SK-N-SH treated with all-trans-retinoic acid at 6 μM for 48 hours (cell line): ENCODE results near the gene TEX44.
"Not testable (repeated sequence)": the region's sequence is repeated elsewhere in the genome, so short reads cannot be mapped to it uniquely, and the experiment has no call there.

Experiments used
- ATAC-seq: fragments of 200-7000 bp; cut with Tn5 transposase; 3 replicates; pipeline ENCODE4 v1.9.1; 2020; ENCODE audit warnings: mild to moderate bottlenecking, moderate library complexity
- ARNTL ChIP-seq: fragments of 450-650 bp; formaldehyde crosslinking; IDR thresholded peaks from 2 replicates; pipeline ENCODE4 v1.5.0; 2020; ENCODE audit warnings: low read depth, mild to moderate bottlenecking, moderate library complexity, borderline replicate concordance
- CSDC2 ChIP-seq: fragments of 250-450 bp; sonication (Bioruptor Pico); IDR thresholded peaks from 2 replicates; pipeline ENCODE4 v1.5.0; 2020; ENCODE audit warnings: mild to moderate bottlenecking, moderate library complexity
- CSRNP3 ChIP-seq: fragments of 250-450 bp; sonication (Bioruptor Pico); IDR thresholded peaks from 2 replicates; pipeline ENCODE4 v1.5.1; 2021; ENCODE audit warnings: mild to moderate bottlenecking, moderate library complexity
- ISL1 ChIP-seq: fragments of 250-450 bp; sonication (Bioruptor Pico); IDR thresholded peaks from 2 replicates; pipeline ENCODE4 v2.1.2; 2022; ENCODE audit warnings: mild to moderate bottlenecking, moderate library complexity
- PATZ1 ChIP-seq: fragments of 250-450 bp; sonication (Bioruptor Pico); IDR thresholded peaks from 2 replicates; pipeline ENCODE4 v1.8.0; 2020; ENCODE audit warnings: mild to moderate bottlenecking, moderate library complexity, borderline replicate concordance
- POU6F1 ChIP-seq: fragments of 250-450 bp; sonication (Bioruptor Pico); IDR thresholded peaks from 2 replicates; pipeline ENCODE4 v1.8.0; 2021; ENCODE audit warnings: low read depth, mild to moderate bottlenecking, moderate library complexity, borderline replicate concordance
- PPARA ChIP-seq: fragments of 250-450 bp; sonication (Bioruptor Pico); IDR thresholded peaks from 2 replicates; pipeline ENCODE4 v1.5.0; 2020; ENCODE audit warnings: mild to moderate bottlenecking, borderline replicate concordance
- SNAI2 ChIP-seq: fragments of 250-450 bp; sonication (Bioruptor Pico); IDR thresholded peaks from 2 replicates; pipeline ENCODE4 v1.5.0; 2020; ENCODE audit warnings: mild to moderate bottlenecking, moderate library complexity
- TCF4 ChIP-seq: fragments of 250-450 bp; sonication (Bioruptor Pico); IDR thresholded peaks from 2 replicates; pipeline ENCODE4 v1.8.0; 2021; ENCODE audit warnings: mild to moderate bottlenecking, moderate library complexity, borderline replicate concordance
- TOX ChIP-seq: fragments of 250-450 bp; sonication (Bioruptor Pico); IDR thresholded peaks from 2 replicates; pipeline ENCODE4 v1.8.0; 2021; ENCODE audit warnings: mild to moderate bottlenecking, moderate library complexity, borderline replicate concordance
- ZC3H10 ChIP-seq: fragments of 250-450 bp; sonication (Bioruptor Pico); IDR thresholded peaks from 2 replicates; pipeline ENCODE4 v1.5.1; 2021; ENCODE audit warnings: mild to moderate bottlenecking, moderate library complexity
- ZFP3 ChIP-seq: fragments of 250-450 bp; sonication (Bioruptor Pico); IDR thresholded peaks from 2 replicates; pipeline ENCODE4 v1.5.0; 2020; ENCODE audit warnings: mild to moderate bottlenecking, moderate library complexity
- ZNF565 ChIP-seq: fragments of 450-650 bp; formaldehyde crosslinking; conservative IDR thresholded peaks from 2 replicates; pipeline ENCODE4 v1.5.0; 2020; ENCODE audit warnings: low read depth, mild to moderate bottlenecking, moderate library complexity
- ZNF70 ChIP-seq: fragments of 450-650 bp; formaldehyde crosslinking; IDR thresholded peaks from 2 replicates; pipeline ENCODE4 v1.5.0; 2020; ENCODE audit warnings: mild to moderate bottlenecking, moderate library complexity
- ZNF8 ChIP-seq: fragments of 450-650 bp; formaldehyde crosslinking; IDR thresholded peaks from 2 replicates; pipeline ENCODE4 v1.5.0; 2020; ENCODE audit warnings: mild to moderate bottlenecking, moderate library complexity
- TF ChIP-seq, protein P1 (sequence below): fragments of 250-450 bp; sonication (Bioruptor Pico); IDR thresholded peaks from 2 replicates; pipeline ENCODE4 v1.5.0; 2020; ENCODE audit warnings: mild to moderate bottlenecking, moderate library complexity
- TF ChIP-seq, protein P2 (sequence below): fragments of 250-450 bp; sonication (Bioruptor Pico); IDR thresholded peaks from 2 replicates; pipeline ENCODE4 v1.5.1; 2020; ENCODE audit warnings: low read depth, mild to moderate bottlenecking, moderate library complexity

The TEX44 gene

DNA sequence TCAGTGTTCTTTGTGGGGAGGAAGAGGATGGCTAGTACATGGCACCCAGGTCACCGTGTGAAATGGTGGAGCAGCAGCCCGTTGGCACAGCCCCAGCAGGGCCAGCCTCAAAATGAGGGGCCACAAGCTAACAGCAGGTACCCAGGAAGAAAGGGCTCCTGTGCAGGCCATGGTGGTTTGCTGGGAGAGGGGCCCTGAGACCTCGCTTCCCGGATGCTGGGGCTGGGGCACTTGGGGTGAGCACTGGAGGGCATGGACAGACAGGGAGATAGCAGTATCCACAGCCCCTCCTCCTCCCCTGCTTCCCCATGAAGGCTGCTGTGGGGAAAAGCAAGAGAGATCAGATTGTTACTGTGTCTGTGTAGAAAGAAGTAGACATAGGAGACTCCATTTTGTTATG is 16.2 kb upstream of the TEX44 start:
- TF ChIP-seq, protein P1, sequence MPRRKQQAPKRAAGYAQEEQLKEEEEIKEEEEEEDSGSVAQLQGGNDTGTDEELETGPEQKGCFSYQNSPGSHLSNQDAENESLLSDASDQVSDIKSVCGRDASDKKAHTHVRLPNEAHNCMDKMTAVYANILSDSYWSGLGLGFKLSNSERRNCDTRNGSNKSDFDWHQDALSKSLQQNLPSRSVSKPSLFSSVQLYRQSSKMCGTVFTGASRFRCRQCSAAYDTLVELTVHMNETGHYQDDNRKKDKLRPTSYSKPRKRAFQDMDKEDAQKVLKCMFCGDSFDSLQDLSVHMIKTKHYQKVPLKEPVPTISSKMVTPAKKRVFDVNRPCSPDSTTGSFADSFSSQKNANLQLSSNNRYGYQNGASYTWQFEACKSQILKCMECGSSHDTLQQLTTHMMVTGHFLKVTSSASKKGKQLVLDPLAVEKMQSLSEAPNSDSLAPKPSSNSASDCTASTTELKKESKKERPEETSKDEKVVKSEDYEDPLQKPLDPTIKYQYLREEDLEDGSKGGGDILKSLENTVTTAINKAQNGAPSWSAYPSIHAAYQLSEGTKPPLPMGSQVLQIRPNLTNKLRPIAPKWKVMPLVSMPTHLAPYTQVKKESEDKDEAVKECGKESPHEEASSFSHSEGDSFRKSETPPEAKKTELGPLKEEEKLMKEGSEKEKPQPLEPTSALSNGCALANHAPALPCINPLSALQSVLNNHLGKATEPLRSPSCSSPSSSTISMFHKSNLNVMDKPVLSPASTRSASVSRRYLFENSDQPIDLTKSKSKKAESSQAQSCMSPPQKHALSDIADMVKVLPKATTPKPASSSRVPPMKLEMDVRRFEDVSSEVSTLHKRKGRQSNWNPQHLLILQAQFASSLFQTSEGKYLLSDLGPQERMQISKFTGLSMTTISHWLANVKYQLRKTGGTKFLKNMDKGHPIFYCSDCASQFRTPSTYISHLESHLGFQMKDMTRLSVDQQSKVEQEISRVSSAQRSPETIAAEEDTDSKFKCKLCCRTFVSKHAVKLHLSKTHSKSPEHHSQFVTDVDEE: no peak
- TF ChIP-seq ZNF70: no peak
- ATAC-seq: no peak

GRCh38 chr2:231578655-231579054 is 14.0 kb upstream of the TEX44 start:
- not testable (repeated sequence) for ATAC-seq

DNA sequence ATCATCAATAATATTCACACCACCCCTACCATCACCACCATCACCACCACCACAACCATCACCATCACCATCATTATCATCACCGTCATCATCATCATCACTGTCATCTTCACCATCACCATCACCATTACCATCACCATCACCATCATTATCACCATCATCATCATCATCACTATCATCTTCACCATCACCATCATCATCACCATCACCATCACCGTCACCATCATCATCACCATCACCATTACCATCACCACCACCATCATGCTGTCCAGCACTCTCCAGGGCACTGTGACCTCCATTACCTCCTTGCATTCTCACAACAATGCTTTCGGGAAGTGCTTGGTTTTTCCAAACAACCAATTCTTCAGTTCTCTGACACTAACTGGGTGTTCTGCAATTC is 13.1 kb upstream of the TEX44 start:
- no peak for ATAC-seq
- TF ChIP-seq CSRNP3 (CRISPR knock-in tag) (no peak), ARNTL (CRISPR knock-in tag) (no peak), POU6F1 (no peak), ZNF565 (CRISPR knock-in tag) (no peak), TOX (CRISPR knock-in tag) (no peak)

GRCh38 chr2:231581328-231581727 is 11.3 kb upstream of the TEX44 start:
- ATAC-seq: no peak
- TF ChIP-seq CSDC2: no peak
- TF ChIP-seq PPARA (CRISPR knock-in tag): no peak
- TF ChIP-seq ARNTL (CRISPR knock-in tag): no peak
- TF ChIP-seq, protein P1: no peak
- TF ChIP-seq ZFP3 (CRISPR knock-in tag): no peak
- no peak for TF ChIP-seq SNAI2 (CRISPR knock-in tag)
- no peak for TF ChIP-seq ZNF70
- TF ChIP-seq ZC3H10 (CRISPR knock-in tag): no peak

- TF ChIP-seq, protein P2, sequence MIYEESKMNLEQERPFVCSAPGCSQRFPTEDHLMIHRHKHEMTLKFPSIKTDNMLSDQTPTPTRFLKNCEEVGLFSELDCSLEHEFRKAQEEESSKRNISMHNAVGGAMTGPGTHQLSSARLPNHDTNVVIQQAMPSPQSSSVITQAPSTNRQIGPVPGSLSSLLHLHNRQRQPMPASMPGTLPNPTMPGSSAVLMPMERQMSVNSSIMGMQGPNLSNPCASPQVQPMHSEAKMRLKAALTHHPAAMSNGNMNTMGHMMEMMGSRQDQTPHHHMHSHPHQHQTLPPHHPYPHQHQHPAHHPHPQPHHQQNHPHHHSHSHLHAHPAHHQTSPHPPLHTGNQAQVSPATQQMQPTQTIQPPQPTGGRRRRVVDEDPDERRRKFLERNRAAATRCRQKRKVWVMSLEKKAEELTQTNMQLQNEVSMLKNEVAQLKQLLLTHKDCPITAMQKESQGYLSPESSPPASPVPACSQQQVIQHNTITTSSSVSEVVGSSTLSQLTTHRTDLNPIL (CRISPR knock-in tag): no peak
- no peak for TF ChIP-seq ZNF8 (CRISPR knock-in tag)
- no peak for TF ChIP-seq PPARA (CRISPR knock-in tag)
- TF ChIP-seq ISL1 (CRISPR knock-in tag): no peak
- no peak for TF ChIP-seq CSDC2
- TF ChIP-seq TCF4 (CRISPR knock-in tag): no peak
- TF ChIP-seq ZNF70: no peak
- TF ChIP-seq PATZ1 (CRISPR knock-in tag): no peak
- no peak for TF ChIP-seq ZFP3 (CRISPR knock-in tag)
- no peak for TF ChIP-seq ZNF565 (CRISPR knock-in tag)
- ATAC-seq: no peak
Observed at GRCh38 chr2:231583982-231584381, 8.7 kb upstream of the TEX44 start.

DNA sequence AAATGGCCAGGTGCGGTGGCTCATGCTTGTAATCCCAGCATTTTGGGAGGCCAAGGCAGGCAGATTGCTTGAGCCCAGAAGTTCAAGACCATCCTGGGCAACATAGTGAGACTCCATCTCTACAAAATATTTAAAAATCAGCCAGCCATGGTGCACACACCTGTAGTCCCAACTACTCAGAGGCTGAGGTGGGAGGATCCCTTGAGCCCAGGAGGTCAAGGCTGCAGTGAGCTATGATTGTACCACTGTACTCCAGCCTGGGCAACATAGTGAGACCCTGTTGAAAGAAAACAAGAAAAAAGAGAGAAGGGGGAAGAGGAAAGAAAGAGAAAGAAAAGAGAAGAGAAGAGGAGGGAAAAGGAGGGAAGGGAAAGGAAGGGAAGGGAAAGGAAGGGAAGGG is 4.9 kb upstream of the TEX44 start:
- not testable (repeated sequence) for ATAC-seq
